Ovary (tissue), 9 donors: Measurements from ENCODE around the gene BMP2K. TPM values are rescaled to one million over a fixed set of nuclear protein-coding genes. Genes with fewer than 3 reads are reported as not detected.
"Not testable (repeated sequence)": the region's sequence is repeated elsewhere in the genome, so short reads cannot be mapped to it uniquely, and the experiment has no call there.

Experiments
- DNase-seq, 5 donors: peaks; one replicate each; pipeline ENCODE4 v3.0.0-alpha.2; 2019 to 2020
- H3K27ac ChIP-seq, 2 donors: fragments of 200-600 bp; one replicate each; pipeline versions ENCODE4 v1.5.1 to v1.8.0; 2019 to 2022
- H3K27me3 ChIP-seq: fragments of 200-600 bp; one replicate; pipeline ENCODE4 v1.8.0; 2022
- H3K36me3 ChIP-seq: fragments of 200-600 bp; sonication (generic); one replicate; pipeline ENCODE4 v1.5.1; 2019
- H3K4me1 ChIP-seq: one replicate; pipeline ENCODE4 v1.8.1; 2013; ENCODE audit warnings: mild to moderate bottlenecking, moderate library complexity; ENCODE audit not compliant: insufficient read depth
- H3K4me3 ChIP-seq: fragments of 200-600 bp; sonication (generic); one replicate; pipeline ENCODE4 v1.5.1; 2017
- H3K9me3 ChIP-seq, 2 donors: fragments of 200-600 bp in 1 of 2; sonication (generic) in 1 of 2; one replicate each; pipeline versions ENCODE4 v1.5.1 to v1.8.1; 2013 to 2019; ENCODE audit warnings: mild to moderate bottlenecking in 1 of 2, moderate library complexity in 1 of 2
- CTCF ChIP-seq, 3 donors: fragments of 450-650 bp in 2 of 3; fragments of 200-600 bp in 1 of 3; IDR thresholded peaks; one replicate each; pipeline versions ENCODE4 v1.5.1 to v1.8.0; 2016 to 2022; ENCODE audit warnings: antibody characterized with exemption in 3 of 3, mild to moderate bottlenecking in 1 of 3
- EP300 ChIP-seq: sonication (generic); formaldehyde crosslinking; IDR thresholded peaks from one replicate; pipeline ENCODE4 v1.6.1; 2017; ENCODE audit warnings: antibody characterized with exemption
- POLR2A ChIP-seq: fragments of 450-650 bp; IDR thresholded peaks from one replicate; pipeline ENCODE4 v1.6.1; 2017; ENCODE audit warnings: antibody characterized with exemption, mild to moderate bottlenecking, moderate library complexity
- WGBS, 3 donors: extraction: QIAGEN DNeasy Blood & Tissue Kit in 1 of 3; methylation state at CpG; one replicate each; pipeline versions ENCODE4 v1.1.5 to v1.1.7; 2013 to 2017; 5-methylcytosine and 5-hydroxymethylcytosine counted together
- intact Hi-C, 4 donors: fragments of 100-400 bp; cut with DNase I; formaldehyde crosslinking; loops; one replicate each; pipeline versions ENCODE4 v1.11.0 to v1.15.1; 2022 to 2023
- polyA plus RNA-seq, 2 donors: library from polyadenylated mRNA; stranded (reverse); fragments of 200-250 nt in 1 of 2; fragments of 350-450 nt in 1 of 2; fragmentation: Illumina TruSeq in 1 of 2; extraction: RNeasy Lipid Tissue Mini Kit (QIAGEN cat#74804) in 1 of 2; gene quantifications; one replicate each; pipeline ENCODE4 v1.2.3, GENCODE V29; 2013 to 2014
- total RNA-seq, 7 donors: library from RNA; depleted of rRNA in 2 of 7; stranded (reverse); fragments of >200 nt in 2 of 7; fragmentation: NEBNext Ultra II Directional in 3 of 7; extraction: Animal tissue kit (Norgen Biotek cat#: 25700) in 3 of 7; gene quantifications; one replicate each; pipeline versions ENCODE4 v1.1.0 to v1.2.4, GENCODE V29; 2016 to 2023
- donor health status: DM: no; HTN: no; CAD: no; lungs with moderate emphysema.
- donor health status: DM: no; HTN: no; CAD: no.
- donor health status: Bipolar disorder and iron deficiency.
- donor health status: DM: yes; HTN: yes; CAD: no.
- donor health status: DM: no; HTN: no; CAD: no.
- donor health status: DM: yes; HTN: yes; CAD: no.

BMP2K gene
- total and polyA plus RNA-seq, 9 donors = 4.8 to 57.3 (median 21.2) TPM

GRCh38 chr4:78787392-78788006 lies 11.3 kb downstream of the BMP2K start:
- intact Hi-C loops = no loop called here
- WGBS, 3 donors = 78 to 85% (median 85%) methylated on average over 2 of the region's 2 CpGs

GRCh38 chr4:78788007-78788889 lies 12.1 kb downstream of the BMP2K start:
- H3K4me3 ChIP-seq = no peak overlapping the region
- H3K9me3 ChIP-seq = no peaks in the 10 kb centered on the region
- H3K4me1 ChIP-seq = peaks cover 1% of the 10 kb centered on the region
- intact Hi-C loops = no loop called here
- TF ChIP-seq CTCF (IDR thresholded peaks at IDR 0.05) = no peak
- TF ChIP-seq EP300 = no peak
- no peak for TF ChIP-seq POLR2A
- no peak for DNase-seq
- H3K27ac ChIP-seq = no peak overlapping the region
- 89 to 93% (median 90%) methylated on average over 3 of the region's 3 CpGs for WGBS, 3 donors
- no peaks in the 10 kb centered on the region for H3K27me3 ChIP-seq
- H3K36me3 ChIP-seq = no peaks in the 10 kb centered on the region

More at GRCh38 chr4:78787392-78788006, 11.3 kb downstream of the BMP2K start:
- DNase-seq = no peak
- H3K27me3 ChIP-seq = no peaks in the 10 kb centered on the region
- no peaks in the 10 kb centered on the region for H3K36me3 ChIP-seq
- H3K4me3 ChIP-seq = no peak overlapping the region
- peaks cover 1% of the 10 kb centered on the region for H3K4me1 ChIP-seq
- TF ChIP-seq EP300 = no peak
- TF ChIP-seq POLR2A = no peak
- no peak for TF ChIP-seq CTCF (IDR thresholded peaks at IDR 0.05)
- no peak overlapping the region for H3K27ac ChIP-seq
- H3K9me3 ChIP-seq = no peaks in the 10 kb centered on the region

GRCh38 chr4:78795594-78796416 lies 19.7 kb downstream of the BMP2K start:
- H3K4me1 ChIP-seq, H3K27me3 ChIP-seq, intact Hi-C loops, H3K27ac ChIP-seq, DNase-seq, H3K36me3 ChIP-seq, H3K4me3 ChIP-seq, H3K9me3 ChIP-seq: not testable (repeated sequence)
- 94 to 98% (median 96%) methylated on average over 4 to 5 of the region's 5 CpGs for WGBS, 3 donors

- no peak overlapping the region for H3K27ac ChIP-seq
- intact Hi-C loops = no loop called here
- 91 to 94% (median 94%) methylated on average over 2 of the region's 2 CpGs for WGBS, 3 donors
- no peaks in the 10 kb centered on the region for H3K36me3 ChIP-seq
- no peak overlapping the region for H3K4me3 ChIP-seq
- no peaks in the 10 kb centered on the region for H3K4me1 ChIP-seq
- TF ChIP-seq CTCF (IDR thresholded peaks at IDR 0.05) = no peak
- no peaks in the 10 kb centered on the region for H3K27me3 ChIP-seq
- no peak for DNase-seq
- no peaks in the 10 kb centered on the region for H3K9me3 ChIP-seq
Observed at GRCh38 chr4:78796526-78796925, 20.4 kb downstream of the BMP2K start.
